Glutamatergic neuron (in vitro differentiated cells): ENCODE results near the gene CLDN7. TPM values are rescaled to one million over a fixed set of nuclear protein-coding genes. Genes with fewer than 3 reads are reported as not detected.

Experiments used
- DNase-seq: peaks from one replicate; pipeline ENCODE4 v3.0.0; 2022
- H3K27ac Mint-ChIP-seq: one replicate; pipeline ENCODE4 v1.8.0; 2020; ENCODE audit warnings: mild to moderate bottlenecking, mixed read lengths, inconsistent platforms; ENCODE audit not compliant: unreplicated experiment
- H3K27me3 Mint-ChIP-seq: one replicate; pipeline ENCODE4 v1.8.0; 2020; ENCODE audit warnings: mild to moderate bottlenecking, moderate library complexity, mixed read lengths, inconsistent platforms; ENCODE audit not compliant: unreplicated experiment
- H3K36me3 Mint-ChIP-seq: one replicate; pipeline ENCODE4 v1.8.0; 2020; ENCODE audit warnings: mild to moderate bottlenecking, mixed read lengths, inconsistent platforms; ENCODE audit not compliant: unreplicated experiment
- H3K4me1 Mint-ChIP-seq: one replicate; pipeline ENCODE4 v1.8.0; 2020; ENCODE audit warnings: mild to moderate bottlenecking, low read depth, mixed read lengths, inconsistent platforms; ENCODE audit not compliant: unreplicated experiment
- H3K4me3 Mint-ChIP-seq: one replicate; pipeline ENCODE4 v1.8.0; 2020; ENCODE audit warnings: mild to moderate bottlenecking, mixed read lengths, inconsistent platforms; ENCODE audit not compliant: unreplicated experiment
- H3K9me3 Mint-ChIP-seq: one replicate; pipeline ENCODE4 v1.8.0; 2020; ENCODE audit warnings: mild to moderate bottlenecking, moderate library complexity, mixed read lengths, inconsistent platforms; ENCODE audit not compliant: unreplicated experiment
- CTCF ChIP-seq: fragments of 200-600 bp; sonication (generic); IDR thresholded peaks from one replicate; pipeline ENCODE4 v1.5.0; 2021; ENCODE audit not compliant: partially characterized antibody, unreplicated experiment
- total RNA-seq: library from RNA; stranded (reverse); fragmentation: NEBNext Ultra II Directional; extraction: Animal tissue kit (Norgen Biotek cat#: 25700); gene quantifications from one replicate; pipeline ENCODE4 v1.2.1, GENCODE V29; 2021; ENCODE audit not compliant: unreplicated experiment

The CLDN7 gene
- total RNA-seq, 1 donor from 2014 or later: 0.44 TPM

DNA sequence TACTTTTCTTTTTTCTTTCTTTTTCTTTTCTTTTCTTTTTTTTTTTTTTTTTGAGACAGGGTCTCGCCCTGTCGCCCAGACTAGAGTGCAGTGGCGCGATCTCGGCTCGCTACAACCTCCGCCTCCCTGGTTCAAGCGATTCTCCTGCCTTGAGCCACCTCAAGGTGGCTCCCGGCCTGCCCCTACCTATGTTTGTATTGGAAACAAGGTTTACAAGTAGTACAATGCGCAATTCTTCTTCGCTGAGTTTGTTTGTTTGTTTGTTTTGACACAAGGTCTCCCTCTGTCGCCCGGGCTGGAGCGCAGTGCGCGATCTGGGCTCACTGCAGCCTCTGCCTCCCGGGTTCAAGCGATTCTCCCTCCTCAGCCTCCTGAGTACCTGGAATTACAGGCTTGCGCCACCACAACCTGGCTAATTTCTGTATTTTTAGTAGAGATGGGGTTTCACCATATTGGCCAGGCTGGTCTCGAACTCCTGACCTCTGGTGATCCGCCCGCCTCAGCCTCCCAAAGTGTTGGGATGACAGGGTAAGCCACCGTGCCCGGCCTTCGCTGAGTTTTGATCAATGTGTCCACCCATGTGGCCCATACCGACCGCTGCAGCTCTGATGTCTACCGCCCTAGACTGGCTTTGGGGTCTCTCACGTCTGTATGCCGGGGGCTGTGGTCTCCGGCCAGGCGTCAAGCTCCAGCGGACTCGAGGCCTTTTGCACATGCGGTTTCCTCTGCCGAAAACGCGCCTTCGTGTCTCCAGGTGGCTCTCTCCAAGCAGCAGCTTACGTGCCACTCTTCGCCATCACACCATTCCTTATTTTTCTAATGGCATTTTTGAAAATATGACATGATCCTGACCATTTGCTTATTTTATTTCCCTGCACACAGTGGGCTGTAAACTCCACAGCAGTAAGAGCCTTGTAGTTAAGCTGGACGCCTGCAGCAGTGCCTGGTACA lies 33.2 kb upstream of the CLDN7 start:
- H3K27ac Mint-ChIP-seq: peak overlapping the region; percentile 28
- peaks cover 8% of the 10 kb centered on the region for H3K9me3 Mint-ChIP-seq
- peaks cover 27% of the 10 kb centered on the region for H3K27me3 Mint-ChIP-seq
- no peaks in the 10 kb centered on the region for H3K36me3 Mint-ChIP-seq
- no peak for TF ChIP-seq CTCF
- peak overlapping the region; percentile 72 for H3K4me3 Mint-ChIP-seq
- no peak for DNase-seq
- H3K4me1 Mint-ChIP-seq: no peaks in the 10 kb centered on the region

- Mint-ChIP-seq H3K27ac (peak within 1 kb of the TSS; percentile 68), H3K4me1 (no peaks in the 10 kb centered on the region), H3K27me3 (peaks cover 25% of the 10 kb centered on the region), H3K9me3 (peaks cover 8% of the 10 kb centered on the region), H3K4me3 (peak within 1 kb of the TSS; percentile 72), H3K36me3 (no peaks in the 10 kb centered on the region)
- peak; percentile 83 for DNase-seq
- no peak for TF ChIP-seq CTCF
These were observed 32.4 kb upstream of the CLDN7 start, which contains the start of gene YBX2 for GRCh38 chr17:7294614-7295153. TSS of gene YBX2 (minus strand) at chr17:7294639. CDS start at chr17:7294500, 139 bp downstream.

- Mint-ChIP-seq H3K36me3 (no peaks in the 10 kb centered on the region), H3K9me3 (peaks cover 8% of the 10 kb centered on the region), H3K4me1 (no peaks in the 10 kb centered on the region), H3K4me3 (peak overlapping the region; percentile 66), H3K27me3 (peaks cover 22% of the 10 kb centered on the region), H3K27ac (no peak overlapping the region)
- TF ChIP-seq CTCF: no peak
- peak; percentile 33 for DNase-seq
These were observed 31.7 kb upstream of the CLDN7 start for GRCh38 chr17:7293816-7294613.

- H3K27ac Mint-ChIP-seq: no peak overlapping the region
- no peak for TF ChIP-seq CTCF
- peaks cover 8% of the 10 kb centered on the region for H3K9me3 Mint-ChIP-seq
- no peak for DNase-seq
- H3K27me3 Mint-ChIP-seq: peaks cover 22% of the 10 kb centered on the region
- H3K36me3 Mint-ChIP-seq: no peaks in the 10 kb centered on the region
- peak overlapping the region; percentile 66 for H3K4me3 Mint-ChIP-seq
- H3K4me1 Mint-ChIP-seq: no peaks in the 10 kb centered on the region
These were observed 30.9 kb upstream of the CLDN7 start for GRCh38 chr17:7293159-7293558.
